HUDEP-2 (cell line): ENCODE measurements around the gene UVRAG.

Experiments used
- DNase-seq, 76 experiments: peaks; one replicate each; lab custom pipeline; 2025; ENCODE audit not compliant: unreplicated experiment in 76 of 76; lab: John Stamatoyannopoulos, UW

UVRAG gene

DNA sequence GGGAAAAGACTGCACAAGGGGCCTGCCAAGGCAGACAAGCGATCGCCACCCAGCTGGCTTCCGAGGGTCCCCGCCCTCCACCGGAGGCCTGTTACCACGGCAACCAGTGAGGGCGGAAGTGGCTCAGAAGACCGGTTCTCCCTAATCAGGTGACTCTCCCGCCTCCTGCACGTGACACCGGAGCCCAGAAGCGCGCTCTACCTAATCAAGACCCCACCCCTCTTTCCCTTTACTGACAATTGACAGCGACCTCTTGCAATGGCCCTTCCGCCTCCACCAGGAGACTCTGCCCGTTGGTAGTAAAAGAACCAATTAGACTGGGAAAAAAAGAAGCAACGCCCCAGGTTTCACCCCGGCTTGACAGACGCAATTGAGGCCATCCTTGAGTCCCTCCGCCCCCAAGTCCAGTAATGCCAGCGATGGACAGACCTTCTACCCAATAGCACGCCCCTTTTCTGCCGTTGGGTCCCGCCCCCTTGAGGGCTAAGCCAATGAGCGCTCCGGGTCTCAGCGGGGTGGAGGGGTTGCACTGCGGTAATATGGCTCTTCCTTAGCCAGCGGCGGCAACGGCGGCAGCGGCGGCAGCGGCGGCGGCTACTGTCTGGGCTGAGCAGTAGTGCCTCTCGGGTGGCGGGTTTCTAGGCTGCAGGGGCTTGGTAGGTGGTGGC is at the start of gene UVRAG:
Gene UVRAG (plus strand): TSS at position 534 of the 668 bp plus-strand sequence. CDS start 198 bp downstream, outside the sequence.
- DNase-seq: peak; percentile 37 to 100 (median 99)

DNA sequence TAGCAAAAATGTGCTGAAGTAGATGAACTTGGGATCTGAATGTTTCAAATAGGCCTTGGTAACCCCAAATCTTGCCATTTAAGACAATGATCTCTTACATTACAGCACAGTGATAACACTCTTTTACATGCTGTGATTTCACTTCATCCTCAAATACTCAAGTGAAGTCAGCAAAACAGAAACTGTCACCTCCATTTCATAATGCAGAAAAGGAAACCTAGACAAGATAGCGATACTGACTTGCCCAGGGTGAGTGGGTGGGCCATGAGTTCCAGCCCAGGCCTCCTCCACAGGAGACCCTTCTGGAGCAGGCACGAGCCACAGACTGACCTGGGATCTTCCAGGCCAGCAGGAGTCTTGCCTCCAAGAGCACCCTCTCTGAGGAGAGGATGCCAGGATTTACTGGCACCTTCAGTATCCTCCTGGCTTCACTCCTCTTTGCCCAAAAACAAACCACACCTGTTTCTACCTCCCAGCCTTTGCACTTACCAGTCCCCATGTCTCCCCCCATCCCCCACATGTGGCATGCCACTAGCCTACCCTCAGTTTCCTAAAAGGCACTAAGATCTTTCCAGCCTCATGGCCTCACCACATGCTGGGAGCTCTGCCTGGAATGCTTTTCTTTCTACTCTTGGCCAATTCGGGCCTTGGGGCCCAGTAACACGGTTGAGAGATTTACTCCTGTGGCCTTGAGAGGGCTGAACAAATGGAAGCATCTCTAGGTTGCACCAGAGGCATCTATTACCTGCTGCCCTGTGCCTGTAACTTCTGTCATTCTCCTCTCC is 48.4 kb upstream of the UVRAG start:
- no peak for DNase-seq

DNA sequence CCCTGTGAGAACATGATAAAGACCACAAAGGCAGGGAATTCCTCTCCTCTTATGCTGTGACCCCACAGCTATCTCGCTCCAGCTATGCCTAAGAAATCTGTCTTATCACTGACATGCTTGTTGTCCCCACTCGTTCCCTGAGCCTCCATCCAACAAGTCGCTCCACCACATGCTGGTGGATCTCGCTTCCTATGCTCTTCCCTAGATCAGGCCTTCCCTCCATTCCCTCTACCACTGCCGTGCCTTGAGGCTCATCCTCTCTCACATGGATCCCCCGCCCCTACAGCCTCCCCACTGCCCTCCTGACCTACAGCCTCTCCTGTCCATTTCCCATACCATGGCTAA is 47.8 kb upstream of the UVRAG start:
- DNase-seq: no peak

GRCh38 chr11:75767793-75768111 is 47.3 kb upstream of the UVRAG start:
- no peak for DNase-seq

DNA sequence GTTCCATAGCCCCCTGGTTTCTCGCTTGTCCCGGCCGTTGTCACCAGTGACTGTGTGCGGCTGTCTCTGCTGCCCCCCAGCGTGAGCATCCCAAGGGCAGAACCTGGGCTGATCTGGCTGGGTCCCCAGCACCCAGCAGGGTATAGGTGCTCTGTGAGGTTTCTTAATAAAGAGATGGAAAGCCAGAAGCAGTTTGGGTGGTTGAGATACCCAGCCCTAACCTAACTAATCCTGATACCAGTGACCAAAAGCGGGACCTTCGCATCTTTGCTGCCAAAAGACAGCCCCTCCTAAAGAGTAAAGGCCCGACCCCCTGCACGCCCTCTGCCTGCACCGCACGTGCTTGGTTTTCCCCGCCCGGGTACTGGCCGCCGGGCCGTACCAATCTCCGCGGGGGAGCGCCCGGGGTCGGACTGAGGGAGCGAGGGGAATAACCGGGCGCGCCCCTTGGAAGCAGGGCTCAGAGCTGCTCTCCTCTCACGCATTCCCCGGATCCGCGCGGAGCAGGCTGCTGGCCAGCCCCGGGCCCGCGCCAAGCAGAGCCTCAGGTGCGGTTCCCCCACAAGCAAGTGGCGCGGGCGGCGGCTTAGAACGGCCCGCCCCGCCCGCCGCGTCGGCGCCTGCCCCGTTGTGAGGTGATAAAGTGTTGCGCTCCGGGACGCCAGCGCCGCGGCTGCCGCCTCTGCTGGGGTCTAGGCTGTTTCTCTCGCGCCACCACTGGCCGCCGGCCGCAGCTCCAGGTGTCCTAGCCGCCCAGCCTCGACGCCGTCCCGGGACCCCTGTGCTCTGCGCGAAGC is 46.7 kb upstream of the UVRAG start, which contains the start of gene DGAT2:
Gene DGAT2 (plus strand): TSS at position 667 of the 797 bp plus-strand sequence. CDS start 214 bp downstream, outside the sequence.
- DNase-seq: peak in 73 of 76 experiments; percentile 27 to 92 (median 72)

GRCh38 chr11:75768909-75769771 is 45.9 kb upstream of the UVRAG start:
- DNase-seq: peak in 1 of 76 experiments; percentile 5

DNA sequence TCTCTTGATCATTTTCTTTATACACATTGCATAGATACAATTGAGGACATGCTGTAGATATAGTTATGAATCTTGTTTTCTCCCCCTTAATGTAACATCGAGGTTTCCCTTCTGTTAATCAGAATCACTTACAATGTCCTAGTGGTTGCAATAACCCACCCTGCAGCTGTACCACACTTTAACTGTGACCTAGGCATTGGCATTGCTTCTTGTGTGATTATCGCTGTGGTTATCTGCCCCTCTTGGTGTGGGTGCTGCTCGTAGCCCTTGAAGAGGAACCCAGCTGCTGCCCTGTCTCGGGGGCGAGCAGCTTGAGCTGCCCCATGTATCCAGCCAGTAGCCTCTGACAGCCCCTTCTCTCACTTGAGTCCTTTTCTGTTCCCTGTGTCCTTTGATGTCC is 44.9 kb upstream of the UVRAG start:
- DNase-seq: peak in 2 of 76 experiments; percentile 11 to 15

- no peak for DNase-seq
Observed at GRCh38 chr11:75771646-75772410, 43.2 kb upstream of the UVRAG start.

GRCh38 chr11:75773595-75774353 is 41.2 kb upstream of the UVRAG start:
- no peak for DNase-seq

GRCh38 chr11:75775056-75775455 is 40.0 kb upstream of the UVRAG start:
- no peak for DNase-seq

DNA sequence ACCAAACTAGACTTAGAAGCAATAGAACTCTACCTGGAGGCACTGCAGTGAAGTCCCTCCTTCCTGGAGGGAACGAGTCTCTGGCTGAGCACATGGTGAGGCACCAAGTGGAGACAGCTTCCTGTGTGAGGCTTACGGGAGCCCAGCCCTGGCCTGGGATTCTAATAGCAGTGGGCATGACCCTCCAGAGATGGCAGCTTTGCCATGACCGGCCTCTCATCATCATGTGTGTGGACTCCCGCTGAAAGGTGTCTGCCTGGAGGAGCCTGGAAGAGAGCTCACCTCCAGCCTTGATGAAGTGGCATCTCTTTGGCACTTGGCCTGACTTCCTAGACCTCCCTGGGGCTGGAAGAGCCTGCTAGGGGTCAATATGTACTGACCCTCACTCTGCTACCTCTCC is 38.5 kb upstream of the UVRAG start:
- DNase-seq: no peak

GRCh38 chr11:75777461-75778110 is 37.4 kb upstream of the UVRAG start:
- DNase-seq: no peak

DNA sequence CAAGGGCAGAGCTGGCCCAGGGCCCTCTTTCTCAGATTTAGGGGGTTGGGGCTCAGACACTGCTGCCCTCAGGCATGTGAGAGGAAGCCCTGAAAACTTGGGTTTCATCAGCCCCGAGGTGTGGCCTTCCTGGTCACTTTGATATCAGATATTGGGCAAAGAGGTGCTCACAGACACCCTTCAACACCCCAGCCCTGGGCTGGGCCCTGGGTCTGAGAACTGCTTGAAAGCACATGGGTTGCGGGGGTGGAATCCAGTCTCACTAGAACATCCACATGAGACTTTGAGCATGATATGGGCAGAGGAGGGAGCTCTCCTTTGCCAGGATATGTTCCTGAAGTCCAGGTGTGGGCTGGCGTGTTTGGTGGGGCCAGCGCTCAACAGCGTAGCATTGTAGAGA is 36.0 kb upstream of the UVRAG start:
- no peak for DNase-seq

DNA sequence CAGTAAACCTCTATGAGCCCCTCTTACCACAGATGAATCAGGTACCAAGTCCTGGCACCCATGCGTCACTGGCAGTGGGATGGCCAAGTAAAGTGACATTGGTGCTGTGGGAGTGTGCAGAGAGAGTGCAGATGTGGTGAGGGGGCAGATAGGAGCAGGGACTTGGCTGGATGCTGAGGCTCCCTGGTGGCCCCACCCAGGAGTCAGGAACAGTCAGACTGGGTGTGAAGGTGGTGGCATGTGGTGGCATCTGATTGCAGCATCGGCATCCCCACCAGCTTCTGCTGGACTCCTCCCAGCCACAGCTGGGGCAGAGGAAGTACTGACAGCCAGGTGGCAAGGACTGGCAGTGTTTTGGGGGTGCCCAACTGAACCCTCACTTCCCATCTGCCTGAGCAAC is 35.0 kb upstream of the UVRAG start:
- DNase-seq: peak in 54 of 76 experiments; percentile 8 to 82 (median 50)

- DNase-seq: no peak
Observed at GRCh38 chr11:75780888-75781287, 34.1 kb upstream of the UVRAG start.

- DNase-seq: no peak
Observed at GRCh38 chr11:75781296-75781695, 33.7 kb upstream of the UVRAG start.

GRCh38 chr11:75781831-75782230 is 33.2 kb upstream of the UVRAG start:
- DNase-seq: no peak

DNA sequence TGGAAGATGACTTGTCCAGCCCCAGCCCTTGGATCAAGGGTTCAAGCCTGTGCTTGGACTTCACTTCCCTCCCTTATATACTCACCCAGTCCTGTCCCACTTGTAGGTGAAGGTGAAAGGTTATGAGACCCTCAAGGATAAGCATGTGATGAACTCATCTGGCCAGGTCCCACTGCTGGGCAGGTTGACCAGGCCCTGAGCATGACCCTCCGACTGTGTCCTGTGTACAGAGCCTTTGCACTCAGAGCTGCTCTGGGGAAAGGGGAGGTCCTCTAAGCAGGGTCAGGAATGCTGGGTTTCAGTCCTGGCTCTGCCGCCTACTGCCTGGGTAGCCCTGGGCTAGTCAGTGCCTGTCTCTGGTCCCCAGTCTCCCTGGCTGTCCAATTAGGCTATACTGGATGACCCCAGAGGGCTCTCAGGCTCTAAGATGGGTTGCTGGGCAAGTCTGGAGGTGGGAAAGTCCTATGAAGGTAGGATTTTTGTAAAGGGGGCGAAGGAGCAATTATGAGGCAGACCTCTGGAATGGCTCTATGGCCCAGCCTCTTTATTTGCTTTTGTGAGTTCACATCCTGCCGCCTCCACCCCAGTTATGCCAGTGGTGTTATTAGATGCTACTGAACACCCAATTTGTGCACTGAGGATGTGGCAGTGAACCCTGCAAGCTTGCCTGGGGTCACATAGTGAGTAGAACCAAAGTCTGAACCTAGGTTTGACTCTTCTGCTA is 32.3 kb upstream of the UVRAG start:
- DNase-seq: no peak
